Globus pallidus (tissue), 1 donor: ENCODE measurements around the gene MUTYH.
"Not testable (repeated sequence)": the region's sequence is repeated elsewhere in the genome, so short reads cannot be mapped to it uniquely, and the experiment has no call there.

Experiments used
- DNase-seq: peaks from one replicate; pipeline ENCODE4 v3.0.0-alpha.2; 2015; ENCODE audit warnings: low spot score

MUTYH gene

GRCh38 chr1:45321444-45321843 is 18.8 kb downstream of the MUTYH start:
- DNase-seq = no peak

GRCh38 chr1:45319761-45320160 is 20.5 kb downstream of the MUTYH start:
- no peak for DNase-seq

GRCh38 chr1:45317166-45317565 is 23.1 kb downstream of the MUTYH start:
- DNase-seq = no peak

DNA sequence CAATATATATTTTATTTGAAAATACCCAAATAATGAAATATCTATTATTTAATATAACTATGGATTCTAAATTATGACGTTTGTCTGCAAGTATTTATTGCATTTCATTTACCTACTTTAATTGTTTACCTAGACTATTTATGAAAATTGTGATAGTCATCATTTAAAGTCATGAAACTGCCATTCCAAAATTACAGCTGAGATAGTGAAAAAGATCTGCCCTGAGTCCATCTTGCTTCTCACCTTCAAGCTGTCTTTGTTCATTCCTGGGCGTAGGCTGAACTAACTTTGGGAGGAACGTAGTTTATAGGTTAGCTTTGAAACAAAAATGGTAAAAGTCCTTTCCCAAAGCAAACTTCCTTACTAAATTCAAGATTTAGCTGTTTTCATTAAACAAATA is 26.0 kb downstream of the MUTYH start:
- DNase-seq = no peak

DNA sequence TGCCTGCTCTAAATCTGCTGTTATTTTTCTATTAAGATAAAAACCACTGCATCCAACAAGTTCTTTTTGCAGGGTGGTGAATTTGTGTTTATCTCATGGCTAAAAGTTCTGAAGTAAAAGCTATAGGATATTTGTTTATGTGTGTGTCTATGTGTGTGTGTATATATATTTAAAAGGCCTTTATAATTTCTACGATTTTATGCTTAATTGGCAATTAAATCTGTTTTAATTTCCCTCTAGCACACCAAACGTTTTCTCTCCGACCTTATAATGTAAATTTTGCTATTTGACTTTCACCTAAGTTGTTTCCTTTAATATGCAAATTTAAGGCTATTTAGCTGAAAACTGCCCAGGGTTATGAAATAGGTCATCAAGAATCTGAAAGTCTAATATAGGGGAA is 33.3 kb downstream of the MUTYH start:
- no peak for DNase-seq

DNA sequence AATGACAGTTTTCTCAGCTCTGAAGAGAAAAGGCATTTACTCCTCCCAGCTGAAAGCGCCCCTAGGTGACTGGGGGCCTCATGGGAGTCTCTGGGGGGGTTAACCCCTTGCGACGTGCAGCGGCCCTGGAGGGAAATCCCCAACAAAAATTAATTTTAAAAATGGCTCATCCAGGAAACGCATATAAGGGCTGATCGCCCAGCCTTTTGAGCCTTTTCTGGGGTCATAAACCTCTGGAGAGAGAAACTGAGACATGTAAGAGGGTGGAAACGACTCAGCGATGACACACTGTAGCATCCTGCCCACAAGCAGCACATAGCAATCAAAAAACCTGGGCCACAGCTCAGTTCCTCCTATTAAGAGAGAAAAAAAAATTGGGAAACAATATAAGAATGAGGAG is 33.9 kb downstream of the MUTYH start:
- no peak for DNase-seq

GRCh38 chr1:45305231-45305630 is 35.0 kb downstream of the MUTYH start:
- no peak for DNase-seq

DNA sequence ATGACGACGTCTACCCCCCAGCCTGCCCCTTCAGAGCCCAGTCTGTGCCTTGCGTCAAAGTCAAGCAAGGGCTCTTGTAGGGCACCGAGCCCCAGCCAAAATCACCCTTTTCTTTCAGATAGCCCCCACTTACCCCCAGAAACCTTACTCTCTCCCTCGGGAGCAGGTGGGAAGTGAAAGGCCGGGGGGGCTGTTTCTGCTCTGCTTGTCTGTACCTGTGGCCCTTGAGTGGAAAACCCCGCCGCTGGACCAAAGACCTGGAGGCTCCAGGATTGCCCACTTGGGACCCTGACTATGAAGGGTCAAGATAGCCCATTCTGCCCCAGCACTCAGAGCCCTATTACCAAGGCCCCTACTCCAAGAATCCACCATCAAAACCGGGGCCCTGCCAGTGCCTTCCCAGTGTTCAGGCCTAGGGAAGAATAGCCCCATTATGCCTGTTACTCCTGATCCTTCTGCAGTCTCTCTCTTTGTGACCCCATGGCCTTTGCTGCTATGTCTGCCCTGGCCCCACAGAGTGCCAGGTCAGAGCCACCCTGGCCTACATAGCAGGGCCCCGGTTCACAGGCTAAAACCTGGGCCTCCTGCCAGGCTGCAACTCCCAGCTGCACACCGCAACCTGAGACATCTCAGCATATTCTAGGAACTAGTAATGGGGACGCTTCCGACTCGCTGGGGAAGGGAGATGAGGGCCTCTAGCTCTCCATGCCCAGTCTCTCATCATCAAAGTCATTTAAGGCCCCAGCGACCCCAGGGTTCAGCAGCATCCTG is 35.7 kb downstream of the MUTYH start:
- no peak for DNase-seq

- peak; percentile 98 for DNase-seq
These were observed 36.5 kb downstream of the MUTYH start for GRCh38 chr1:45303520-45304310.

DNA sequence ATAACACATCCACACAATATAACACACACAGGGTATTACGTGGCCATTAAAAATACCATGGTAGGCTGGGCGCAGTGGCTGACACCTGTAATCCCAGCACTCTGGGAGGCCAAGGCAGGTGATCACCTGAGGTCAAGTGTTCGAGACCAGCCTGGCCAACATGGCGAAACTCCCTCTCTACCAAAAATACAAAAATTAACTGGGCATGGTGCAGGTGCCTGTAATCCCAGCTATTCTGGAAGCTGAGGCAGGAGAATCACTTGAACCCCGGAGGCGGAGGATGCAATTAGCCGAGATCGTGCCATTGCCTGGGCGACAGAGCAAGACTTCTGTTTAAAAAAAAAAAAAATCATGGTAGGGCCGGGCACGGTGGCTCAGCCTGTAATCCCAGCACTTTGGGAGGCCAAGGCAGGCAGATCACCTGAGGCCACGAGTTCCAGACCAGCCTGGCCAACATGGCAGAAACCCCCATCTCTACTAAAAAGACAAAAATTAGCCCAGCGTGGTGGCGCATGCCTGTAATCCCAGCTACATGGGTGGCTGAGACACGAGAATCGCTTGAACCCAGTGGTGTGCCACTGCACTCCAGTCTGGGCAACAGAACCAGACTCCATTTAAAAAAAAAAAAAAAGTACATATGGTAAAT is 37.6 kb downstream of the MUTYH start:
- no peak for DNase-seq

DNA sequence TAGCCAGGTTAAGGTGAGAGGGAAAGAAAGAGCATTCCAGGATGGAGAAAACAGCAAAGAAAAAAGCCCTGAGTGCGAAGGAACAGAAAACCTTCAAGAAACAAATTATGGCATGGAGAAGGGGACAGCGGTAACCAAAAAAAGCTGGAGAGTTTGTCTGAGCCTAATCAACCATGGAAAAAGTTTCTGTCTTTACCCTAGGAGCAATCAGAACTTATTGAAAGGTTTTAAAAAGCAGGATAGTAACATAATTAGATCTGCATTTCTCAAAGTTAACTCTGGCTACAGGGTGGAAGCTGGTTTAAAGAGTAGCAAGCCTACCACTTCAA is 39.6 kb downstream of the MUTYH start:
- DNase-seq = no peak

DNA sequence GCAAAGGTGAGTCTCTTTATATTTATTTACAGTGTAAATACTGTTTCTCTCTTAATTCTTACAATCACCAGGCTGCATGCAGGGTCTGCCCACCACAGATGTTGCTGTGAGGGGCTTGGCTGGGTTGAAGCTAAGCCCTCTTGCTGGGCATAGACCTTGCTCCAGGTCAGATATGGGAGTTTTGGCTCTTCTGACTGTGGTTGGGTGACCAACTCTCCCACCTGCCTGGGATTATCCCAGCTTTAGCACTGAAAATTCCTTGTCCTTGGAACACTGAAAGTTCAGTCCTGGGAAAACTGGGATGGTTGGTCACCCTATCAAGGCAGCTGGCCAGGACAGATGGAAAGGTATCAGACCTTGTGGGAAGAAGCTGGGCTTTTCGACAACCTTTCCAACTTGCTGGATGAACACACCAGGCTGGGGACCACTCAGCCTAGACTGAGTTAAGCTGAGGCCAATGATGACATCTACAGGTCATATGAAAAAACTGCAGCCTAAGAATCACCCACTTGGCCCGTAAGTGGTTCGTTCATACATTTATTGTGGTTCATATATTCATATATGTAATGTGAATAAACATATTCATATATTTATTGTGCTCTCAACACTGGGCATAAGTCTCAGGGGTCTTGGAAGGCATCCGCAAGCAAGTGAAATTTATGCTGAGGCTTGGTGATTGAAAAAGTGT is 40.1 kb downstream of the MUTYH start:
- peak; percentile 71 for DNase-seq

DNA sequence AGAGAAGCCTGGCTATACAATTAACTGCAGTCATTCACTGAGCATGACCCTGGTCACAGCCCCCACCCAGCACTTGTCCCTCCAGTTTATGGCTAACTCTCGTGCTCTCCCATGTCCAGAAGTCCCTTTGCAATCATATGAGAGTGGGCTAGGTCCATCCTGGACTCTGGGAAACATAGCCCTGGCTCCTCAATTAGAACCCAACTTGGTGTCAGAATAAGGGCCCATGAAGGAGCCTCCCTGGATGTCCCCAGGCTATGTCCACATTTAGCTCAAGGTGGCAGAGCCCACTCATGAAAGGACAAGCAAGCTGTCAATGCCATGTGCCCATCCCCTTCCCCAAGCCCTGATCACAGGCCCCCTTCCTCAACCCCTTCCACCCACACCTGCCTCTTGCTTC is 40.9 kb downstream of the MUTYH start:
- no peak for DNase-seq

GRCh38 chr1:45297666-45298356 is 42.4 kb downstream of the MUTYH start:
- no peak for DNase-seq

- DNase-seq = no peak
These were observed 48.5 kb downstream of the MUTYH start for GRCh38 chr1:45291716-45292115.

GRCh38 chr1:45291002-45291401 is 49.2 kb downstream of the MUTYH start:
- not testable (repeated sequence) for DNase-seq

GRCh38 chr1:45286521-45286920 is 53.7 kb downstream of the MUTYH start:
- not testable (repeated sequence) for DNase-seq

DNA sequence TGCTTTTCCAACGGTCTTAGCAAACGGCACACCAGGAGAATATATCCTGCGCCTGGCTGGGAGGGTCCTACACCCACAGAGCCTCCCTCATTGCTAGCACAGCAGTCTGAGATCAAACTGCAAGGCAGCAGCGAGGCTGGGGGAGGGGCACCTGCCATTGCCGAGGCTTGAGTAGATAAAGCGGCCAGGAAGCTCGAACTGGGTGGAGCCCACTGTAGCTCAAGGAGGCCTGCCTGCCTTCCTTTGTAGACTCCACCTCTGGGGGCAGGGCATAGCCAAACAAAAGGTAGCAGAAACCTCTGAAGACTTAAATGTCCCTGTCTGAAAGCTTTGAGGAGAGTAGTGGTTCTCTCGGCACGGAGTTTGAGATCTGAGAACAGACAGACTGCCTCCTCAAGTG is 55.4 kb downstream of the MUTYH start:
- DNase-seq = not testable (repeated sequence)

GRCh38 chr1:45282351-45282750 is 57.9 kb downstream of the MUTYH start:
- DNase-seq = no peak
